ENCODE results near the gene SYT6. TPM values are rescaled to one million over a fixed set of nuclear protein-coding genes. Genes with fewer than 3 reads are reported as not detected.

The SYT6 gene
- total RNA-seq, 1 experiment from 2014 or later = not detected

DNA sequence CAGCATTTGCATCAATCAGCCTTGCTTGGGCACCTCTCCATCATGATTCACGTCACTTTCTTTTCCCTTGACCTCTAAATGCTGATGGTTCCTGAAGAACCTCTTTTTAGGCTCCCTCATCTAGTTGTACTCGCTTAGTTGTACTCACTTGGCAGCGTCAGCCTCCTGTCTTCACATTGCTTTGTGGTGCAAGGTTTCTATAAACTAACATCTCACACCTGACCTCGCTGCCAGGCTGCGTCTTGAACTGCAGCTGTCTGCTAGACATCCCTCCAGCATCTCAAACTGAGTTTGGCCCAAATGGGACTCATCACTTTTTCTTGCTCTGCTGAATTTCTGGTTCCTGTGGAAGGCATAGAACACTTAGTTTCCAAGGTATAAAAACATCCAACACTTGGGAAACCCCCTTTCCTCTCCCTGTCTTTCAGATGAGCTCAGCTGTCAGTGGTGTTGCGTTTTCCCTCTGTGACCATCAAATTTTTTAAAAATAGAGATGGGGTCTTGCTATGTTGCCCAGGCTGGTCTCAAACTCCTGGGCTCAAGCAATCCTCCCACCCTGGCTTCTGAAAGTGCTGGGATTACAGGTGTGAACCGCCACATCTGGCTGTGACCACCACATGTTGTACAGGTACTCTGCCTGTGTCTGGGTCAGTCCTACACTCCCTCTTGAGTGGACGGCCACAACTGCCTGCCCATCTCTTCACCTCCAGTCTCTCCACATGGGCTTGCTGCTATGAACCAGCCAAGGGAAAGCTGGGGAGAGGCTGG is 66.9 kb downstream of the SYT6 start:
- H3K79me2 ChIP-seq (ENCODE audit: insufficient read depth, low read length) = no peaks in the 10 kb centered on the region
- no peaks in the 10 kb centered on the region for H3K9me3 ChIP-seq (ENCODE audit: control insufficient read depth in 1 of 2, insufficient read depth in 1 of 2, low read depth in 1 of 2, low read length in 2 of 2)
- ChIA-PET RAD21 (ENCODE audit: low non-redundant PET in 1 of 2, low total read pairs in 2 of 2, uncharacterized antibody in 2 of 2, unreplicated experiment in 2 of 2) (no interaction called here), POLR2A (no interaction called here), CTCF (no interaction called here)
- no peaks in the 10 kb centered on the region for H4K20me1 ChIP-seq (ENCODE audit: insufficient read depth)
- ATAC-seq = no peak
- H3K4me1 ChIP-seq (ENCODE audit: control insufficient read depth in 1 of 2, insufficient read depth in 2 of 2, low read length in 2 of 2) = no peaks in the 10 kb centered on the region
- H3K4me3 ChIP-seq (replicated peaks in 1 of 2; ENCODE audit: low read depth in 1 of 2, low read length in 2 of 2) = no peak overlapping the region
- intact Hi-C loops (cut with micrococcal nuclease) = no loop called here
- no peak for DNase-seq (ENCODE audit: low read depth, low spot score)
- H3K36me3 ChIP-seq (ENCODE audit: control insufficient read depth in 1 of 2, insufficient read depth in 2 of 2, low read length in 2 of 2) = no peaks in the 10 kb centered on the region
- no peak overlapping the region for H3K9ac ChIP-seq (ENCODE audit: low read length)
- peaks cover 47% of the 10 kb centered on the region for H3K27me3 ChIP-seq (ENCODE audit: insufficient read depth, low read length)
- H3K4me2 ChIP-seq (ENCODE audit: low read length) = no peak overlapping the region
- no peak overlapping the region for H3K27ac ChIP-seq (ENCODE audit: low read depth, low read length)
- H3K9me2 ChIP-seq (ENCODE audit: insufficient read depth) = no peaks in the 10 kb centered on the region
- no peak overlapping the region for H2AFZ ChIP-seq (ENCODE audit: low read depth, low read length, poor library complexity, severe bottlenecking)
- TF ChIP-seq SRF (IDR thresholded peaks at IDR 0.05; ENCODE audit: low read depth) (no peak), EGR1 (IDR thresholded peaks at IDR 0.05; ENCODE audit: low read depth) (no peak), ZFX (IDR thresholded peaks at IDR 0.05) (no peak), YY1 (IDR thresholded peaks at IDR 0.05; ENCODE audit: extremely low read depth, insufficient replicate concordance, low read depth, low read length) (no peak), ZNF274 (IDR thresholded peaks at IDR 0.05; ENCODE audit: low read depth, low read length) (no peak), CBX3 (IDR thresholded peaks at IDR 0.05; ENCODE audit: low read depth) (no peak)
- TF ChIP-seq, protein P1, sequence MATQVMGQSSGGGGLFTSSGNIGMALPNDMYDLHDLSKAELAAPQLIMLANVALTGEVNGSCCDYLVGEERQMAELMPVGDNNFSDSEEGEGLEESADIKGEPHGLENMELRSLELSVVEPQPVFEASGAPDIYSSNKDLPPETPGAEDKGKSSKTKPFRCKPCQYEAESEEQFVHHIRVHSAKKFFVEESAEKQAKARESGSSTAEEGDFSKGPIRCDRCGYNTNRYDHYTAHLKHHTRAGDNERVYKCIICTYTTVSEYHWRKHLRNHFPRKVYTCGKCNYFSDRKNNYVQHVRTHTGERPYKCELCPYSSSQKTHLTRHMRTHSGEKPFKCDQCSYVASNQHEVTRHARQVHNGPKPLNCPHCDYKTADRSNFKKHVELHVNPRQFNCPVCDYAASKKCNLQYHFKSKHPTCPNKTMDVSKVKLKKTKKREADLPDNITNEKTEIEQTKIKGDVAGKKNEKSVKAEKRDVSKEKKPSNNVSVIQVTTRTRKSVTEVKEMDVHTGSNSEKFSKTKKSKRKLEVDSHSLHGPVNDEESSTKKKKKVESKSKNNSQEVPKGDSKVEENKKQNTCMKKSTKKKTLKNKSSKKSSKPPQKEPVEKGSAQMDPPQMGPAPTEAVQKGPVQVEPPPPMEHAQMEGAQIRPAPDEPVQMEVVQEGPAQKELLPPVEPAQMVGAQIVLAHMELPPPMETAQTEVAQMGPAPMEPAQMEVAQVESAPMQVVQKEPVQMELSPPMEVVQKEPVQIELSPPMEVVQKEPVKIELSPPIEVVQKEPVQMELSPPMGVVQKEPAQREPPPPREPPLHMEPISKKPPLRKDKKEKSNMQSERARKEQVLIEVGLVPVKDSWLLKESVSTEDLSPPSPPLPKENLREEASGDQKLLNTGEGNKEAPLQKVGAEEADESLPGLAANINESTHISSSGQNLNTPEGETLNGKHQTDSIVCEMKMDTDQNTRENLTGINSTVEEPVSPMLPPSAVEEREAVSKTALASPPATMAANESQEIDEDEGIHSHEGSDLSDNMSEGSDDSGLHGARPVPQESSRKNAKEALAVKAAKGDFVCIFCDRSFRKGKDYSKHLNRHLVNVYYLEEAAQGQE (IDR thresholded peaks at IDR 0.05; ENCODE audit: low read depth) = no peak
- TF ChIP-seq, protein P2, sequence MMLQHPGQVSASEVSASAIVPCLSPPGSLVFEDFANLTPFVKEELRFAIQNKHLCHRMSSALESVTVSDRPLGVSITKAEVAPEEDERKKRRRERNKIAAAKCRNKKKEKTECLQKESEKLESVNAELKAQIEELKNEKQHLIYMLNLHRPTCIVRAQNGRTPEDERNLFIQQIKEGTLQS (IDR thresholded peaks at IDR 0.05) = no peak
- BruUV-seq (replicated peaks) = no TSS peak
